ENCODE results near the gene LRRC27. TPM values are rescaled to one million over a fixed set of nuclear protein-coding genes. Genes with fewer than 3 reads are reported as not detected.
A peak's percentile ranks its signal among the peaks of the same experiment; 100 is the strongest.

The LRRC27 gene
- total and polyA plus RNA-seq, 2 donors (not counting 1 experiment from before 2014, with no cell fraction given): 23.6 to 25.6 TPM

DNA sequence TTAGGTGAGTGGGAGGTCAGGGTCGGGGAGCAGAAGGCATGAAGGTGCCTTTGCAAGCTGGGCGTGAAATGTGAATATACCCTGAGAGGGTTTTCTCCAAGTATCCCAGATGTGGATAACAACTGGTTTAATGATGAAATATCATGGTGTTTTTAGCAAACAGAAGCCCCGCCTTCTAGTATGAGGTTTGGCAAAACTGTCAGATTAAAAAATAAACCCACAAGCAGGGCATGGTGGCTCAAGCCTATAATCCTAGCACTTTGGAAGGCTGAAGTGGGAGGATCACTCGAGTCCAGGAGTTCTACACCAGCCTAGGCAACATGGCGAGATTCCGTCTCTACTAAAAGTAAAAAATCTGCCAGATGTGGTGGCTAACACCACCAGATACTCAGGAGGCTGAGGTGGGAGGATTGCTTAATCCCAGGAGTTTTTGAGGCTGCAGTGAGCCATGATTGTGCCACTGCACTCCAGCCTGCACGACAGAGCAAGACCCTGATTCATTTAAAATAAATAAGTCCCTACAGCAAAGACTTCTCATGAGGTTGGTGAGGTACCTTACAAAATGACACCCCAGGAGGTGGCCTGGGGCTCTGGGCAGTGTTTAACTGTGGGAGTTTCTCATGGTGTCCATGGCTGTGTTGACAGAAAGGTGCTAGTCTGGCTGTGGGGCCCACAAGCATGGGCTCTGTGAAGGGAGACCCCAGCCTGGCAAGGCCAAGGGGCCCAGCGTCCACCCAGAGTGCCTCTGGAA lies 58.4 kb downstream of the LRRC27 start:
- Histone ChIP-seq H3K4me1 (ENCODE audit: control insufficient read depth in 2 of 2, insufficient read depth in 2 of 2, low read length in 2 of 2) (peaks cover 27 to 43% of the 10 kb centered on the region in 2 donors), H3K79me2 (ENCODE audit: control insufficient read depth, insufficient read depth, low read length) (peaks cover 8% of the 10 kb centered on the region), H3K27ac (ENCODE audit: low read length in 2 of 2) (no peak overlapping the region), H3K4me3 (ENCODE audit: control extremely low read depth in 1 of 5, extremely low read depth in 1 of 5, insufficient read depth in 1 of 5, low read depth in 2 of 5, low read length in 4 of 5) (no peak overlapping the region), H3K4me2 (replicated peaks; ENCODE audit: low read depth, low read length, poor library complexity, severe bottlenecking) (no peak overlapping the region), H4K20me1 (ENCODE audit: control insufficient read depth, insufficient read depth, low read length, poor library complexity, severe bottlenecking) (peaks cover 3% of the 10 kb centered on the region), H3K36me3 (replicated peaks in 1 of 2; ENCODE audit: control extremely low read depth in 1 of 2, control insufficient read depth in 1 of 2, extremely low read depth in 1 of 2, insufficient read depth in 2 of 2, low read length in 1 of 2) (no peaks in the 10 kb centered on the region), H3K9ac (ENCODE audit: low read length) (no peak overlapping the region), H3K27me3 (replicated peaks in 1 of 4; ENCODE audit: control extremely low read depth in 1 of 4, control insufficient read depth in 3 of 4, insufficient read depth in 4 of 4, low read length in 3 of 4) (no peaks in the 10 kb centered on the region), H2AFZ (ENCODE audit: insufficient read depth, low read depth, low read length, poor library complexity, severe bottlenecking) (no peak overlapping the region), H3K9me3 (ENCODE audit: control extremely low read depth in 1 of 3, control insufficient read depth in 2 of 3, insufficient read depth in 1 of 3, low read length in 2 of 3) (no peaks in the 10 kb centered on the region)
- H3K27me3 Mint-ChIP-seq: no peaks in the 10 kb centered on the region
- no peak overlapping the region for H3K4me3 Mint-ChIP-seq
- CTCF ChIA-PET: interaction anchor here (0.9 to 3.4 kb wide), 5 partner anchors 53 to 64 kb away, joined by 3 to 15 read pairs (median 8); no protein-coding TSS in a partner anchor
- POLR2A ChIA-PET: interaction anchor here (0.6 kb wide), 2 partner anchors 28 to 34 kb away, joined by 3 to 8 read pairs; no protein-coding TSS in a partner anchor
- no peak for DNase-seq
- intact Hi-C loops (cut with micrococcal nuclease): no loop called here
- TF ChIP-seq, protein P1, sequence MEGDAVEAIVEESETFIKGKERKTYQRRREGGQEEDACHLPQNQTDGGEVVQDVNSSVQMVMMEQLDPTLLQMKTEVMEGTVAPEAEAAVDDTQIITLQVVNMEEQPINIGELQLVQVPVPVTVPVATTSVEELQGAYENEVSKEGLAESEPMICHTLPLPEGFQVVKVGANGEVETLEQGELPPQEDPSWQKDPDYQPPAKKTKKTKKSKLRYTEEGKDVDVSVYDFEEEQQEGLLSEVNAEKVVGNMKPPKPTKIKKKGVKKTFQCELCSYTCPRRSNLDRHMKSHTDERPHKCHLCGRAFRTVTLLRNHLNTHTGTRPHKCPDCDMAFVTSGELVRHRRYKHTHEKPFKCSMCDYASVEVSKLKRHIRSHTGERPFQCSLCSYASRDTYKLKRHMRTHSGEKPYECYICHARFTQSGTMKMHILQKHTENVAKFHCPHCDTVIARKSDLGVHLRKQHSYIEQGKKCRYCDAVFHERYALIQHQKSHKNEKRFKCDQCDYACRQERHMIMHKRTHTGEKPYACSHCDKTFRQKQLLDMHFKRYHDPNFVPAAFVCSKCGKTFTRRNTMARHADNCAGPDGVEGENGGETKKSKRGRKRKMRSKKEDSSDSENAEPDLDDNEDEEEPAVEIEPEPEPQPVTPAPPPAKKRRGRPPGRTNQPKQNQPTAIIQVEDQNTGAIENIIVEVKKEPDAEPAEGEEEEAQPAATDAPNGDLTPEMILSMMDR (IDR thresholded peaks at IDR 0.05): no peak
- TF ChIP-seq EZH2 (IDR thresholded peaks at IDR 0.05; ENCODE audit: borderline replicate concordance, insufficient read depth, low read depth, low read length, poor library complexity, severe bottlenecking): no peak
- peak overlapping the region; percentile 26 for H3K27ac Mint-ChIP-seq
- peaks cover 6% of the 10 kb centered on the region for H3K9me3 Mint-ChIP-seq (ENCODE audit: insufficient read depth)
- WGBS (ENCODE audit: insufficient coverage): 86% methylated on average over 4 of the region's 8 CpGs
- no peak for ATAC-seq (ENCODE audit: low read depth)
- peaks cover 30% of the 10 kb centered on the region for H3K4me1 Mint-ChIP-seq
